HG02571 (cell line): Measurements from ENCODE around the gene UQCRHL.
"Not testable (repeated sequence)": the region's sequence is repeated elsewhere in the genome, so short reads cannot be mapped to it uniquely, and the experiment has no call there.

Source experiments
- ATAC-seq: cut with Tn5 transposase; IDR thresholded peaks from one replicate; pipeline ENCODE4 v1.9.1; 2021; ENCODE audit warnings: mild to moderate bottlenecking, moderate library complexity; ENCODE audit not compliant: unreplicated experiment

UQCRHL gene

GRCh38 chr1:15835741-15836510 is 28.5 kb upstream of the UQCRHL start:
- peak; percentile 41 for ATAC-seq

GRCh38 chr1:15835205-15835740 is 27.8 kb upstream of the UQCRHL start:
- peak; percentile 3 for ATAC-seq

GRCh38 chr1:15834406-15835204 is 27.2 kb upstream of the UQCRHL start:
- ATAC-seq = peak; percentile 37

- no peak for ATAC-seq
These were observed 26.5 kb upstream of the UQCRHL start for GRCh38 chr1:15833842-15834405.

GRCh38 chr1:15833069-15833679 is 25.7 kb upstream of the UQCRHL start:
- no peak for ATAC-seq

- ATAC-seq = no peak
These were observed 22.8 kb upstream of the UQCRHL start for GRCh38 chr1:15830258-15830657.

- not testable (repeated sequence) for ATAC-seq
These were observed 21.5 kb upstream of the UQCRHL start for GRCh38 chr1:15828931-15829330.

- not testable (repeated sequence) for ATAC-seq
These were observed 20.1 kb upstream of the UQCRHL start for GRCh38 chr1:15827567-15827966.

- ATAC-seq = no peak
These were observed 19.5 kb upstream of the UQCRHL start for GRCh38 chr1:15826810-15827507.

GRCh38 chr1:15825800-15826199 is 18.4 kb upstream of the UQCRHL start:
- ATAC-seq = no peak

- ATAC-seq = no peak
These were observed 13.0 kb upstream of the UQCRHL start for GRCh38 chr1:15820478-15820877.

GRCh38 chr1:15816674-15817073 is 9.2 kb upstream of the UQCRHL start:
- ATAC-seq = no peak

GRCh38 chr1:15810073-15810472 is 2.6 kb upstream of the UQCRHL start:
- ATAC-seq = no peak

- ATAC-seq = no peak
These were observed 1.5 kb upstream of the UQCRHL start for GRCh38 chr1:15808955-15809354.

- no peak for ATAC-seq
These were observed 328 bp downstream of the UQCRHL start for GRCh38 chr1:15807121-15807520.

GRCh38 chr1:15804060-15804459 is 3.4 kb downstream of the UQCRHL start:
- ATAC-seq = no peak

- ATAC-seq = no peak
These were observed 4.1 kb downstream of the UQCRHL start for GRCh38 chr1:15803380-15803779.

GRCh38 chr1:15802234-15802965 is 5.0 kb downstream of the UQCRHL start:
- ATAC-seq = no peak

GRCh38 chr1:15799928-15800835 is 7.3 kb downstream of the UQCRHL start:
- no peak for ATAC-seq
